MM.1S (cell line): Measurements from ENCODE around the gene HPS6.

Experiments
- DNase-seq: peaks from one replicate; pipeline ENCODE4 v3.0.0-alpha.2; 2015
- H2AFZ ChIP-seq: fragments of 300-600 bp; sonication (generic); 2 replicates; pipeline ENCODE4 v1.6.0; 2016; ENCODE audit warnings: antibody characterized with exemption, low read length
- H3F3A ChIP-seq: fragments of 300-600 bp; sonication (generic); 2 replicates; pipeline ENCODE4 v1.6.1; 2016; ENCODE audit warnings: mild to moderate bottlenecking, antibody characterized with exemption, low read length, moderate library complexity, mixed read lengths; ENCODE audit not compliant: insufficient read depth
- H3K27ac ChIP-seq: fragments of 300-600 bp; sonication (generic); 2 replicates; pipeline ENCODE4 v1.5.1; 2016; ENCODE audit warnings: mild to moderate bottlenecking, low read length
- H3K27me3 ChIP-seq: fragments of 300-600 bp; sonication (generic); replicated peaks from 2 replicates; pipeline ENCODE4 v1.6.0; 2016; ENCODE audit warnings: low read length; ENCODE audit not compliant: insufficient read depth
- H3K36me3 ChIP-seq: fragments of 300-600 bp; sonication (generic); replicated peaks from 2 replicates; pipeline ENCODE4 v1.6.1; 2016; ENCODE audit warnings: mild to moderate bottlenecking, low read length, mixed read lengths; ENCODE audit not compliant: insufficient read depth
- H3K4me1 ChIP-seq: fragments of 300-600 bp; sonication (generic); 2 replicates; pipeline ENCODE4 v1.6.1; 2016; ENCODE audit warnings: low read length, mixed read lengths
- H3K4me2 ChIP-seq: fragments of 300-600 bp; sonication (generic); 2 replicates; pipeline ENCODE4 v1.6.0; 2016; ENCODE audit warnings: low read depth, low read length
- H3K4me3 ChIP-seq: fragments of 300-600 bp; sonication (generic); 2 replicates; pipeline ENCODE4 v1.5.1; 2016; ENCODE audit warnings: low read length, mixed read lengths
- H3K79me2 ChIP-seq: fragments of 300-600 bp; sonication (generic); 2 replicates; pipeline ENCODE4 v1.6.1; 2016; ENCODE audit warnings: mixed run types, low read length, mixed read lengths
- H3K9ac ChIP-seq: fragments of 300-600 bp; sonication (generic); 2 replicates; pipeline ENCODE4 v1.6.1; 2016; ENCODE audit warnings: low read length, mixed read lengths
- H3K9me2 ChIP-seq: fragments of 300-600 bp; sonication (generic); replicated peaks from 2 replicates; pipeline ENCODE4 v1.6.1; 2016; ENCODE audit warnings: mild to moderate bottlenecking, low read length, mixed read lengths; ENCODE audit not compliant: insufficient read depth
- H3K9me3 ChIP-seq: fragments of 300-600 bp; sonication (generic); replicated peaks from 2 replicates; pipeline ENCODE4 v1.6.1; 2016; ENCODE audit warnings: mild to moderate bottlenecking, low read length, mixed read lengths; ENCODE audit not compliant: insufficient read depth
- H4K20me1 ChIP-seq: fragments of 300-600 bp; sonication (generic); 2 replicates; pipeline ENCODE4 v1.6.1; 2016; ENCODE audit warnings: mild to moderate bottlenecking, low read length, moderate library complexity, mixed read lengths; ENCODE audit not compliant: insufficient read depth
- CTCF ChIP-seq: fragments of 300-600 bp; sonication (generic); IDR thresholded peaks from 2 replicates; pipeline ENCODE4 v1.5.1; 2016; ENCODE audit warnings: antibody characterized with exemption, low read length, mixed read lengths
- EZH2 ChIP-seq: fragments of 300-600 bp; sonication (generic); optimal IDR thresholded peaks from 2 replicates; pipeline ENCODE3; 2017; ENCODE audit warnings: low read depth, mild to moderate bottlenecking, antibody characterized with exemption, low read length, mixed read lengths
- EZH2phosphoT487 ChIP-seq: fragments of 300-600 bp; sonication (generic); IDR thresholded peaks from 2 replicates; pipeline ENCODE4 v1.6.1; 2018; ENCODE audit warnings: antibody characterized with exemption, low read length

Gene HPS6

GRCh38 chr10:102096449-102096848, 31.3 kb downstream of the HPS6 start:
- TF ChIP-seq EZH2 (no peak), CTCF (no peak), EZH2phosphoT487 (no peak)
- H3K79me2 ChIP-seq = no peaks in the 10 kb centered on the region
- DNase-seq = no peak
- H3K27me3 ChIP-seq = no peaks in the 10 kb centered on the region
- H4K20me1 ChIP-seq = no peaks in the 10 kb centered on the region
- H3F3A ChIP-seq = no peaks in the 10 kb centered on the region
- H2AFZ ChIP-seq = no peak overlapping the region
- no peak overlapping the region for H3K27ac ChIP-seq
- H3K4me2 ChIP-seq = no peak overlapping the region
- H3K9ac ChIP-seq = no peak overlapping the region
- H3K9me3 ChIP-seq = no peaks in the 10 kb centered on the region
- no peak overlapping the region for H3K4me3 ChIP-seq
- H3K9me2 ChIP-seq = no peaks in the 10 kb centered on the region
- H3K4me1 ChIP-seq = no peaks in the 10 kb centered on the region
- H3K36me3 ChIP-seq = no peaks in the 10 kb centered on the region

DNA sequence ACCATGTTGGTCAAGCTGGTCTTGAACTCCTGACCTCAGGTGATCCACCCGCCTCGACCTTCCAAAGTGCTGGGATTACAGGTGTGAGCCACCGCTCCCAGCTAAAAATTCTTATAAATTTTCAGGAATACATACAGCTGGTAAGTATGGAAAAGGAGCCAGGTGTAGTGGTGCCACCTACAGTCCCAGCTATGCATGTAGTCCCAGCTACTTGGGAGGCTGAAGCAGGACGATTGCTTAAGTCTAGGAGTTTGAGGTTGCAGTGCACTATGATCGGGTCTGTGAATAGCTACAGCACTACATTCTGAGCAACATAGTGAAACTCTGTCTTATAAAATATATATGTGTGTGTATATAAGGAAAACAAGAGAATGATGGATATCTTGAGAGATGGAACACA, 36.0 kb downstream of the HPS6 start:
- no peak for DNase-seq
- TF ChIP-seq CTCF (no peak), EZH2phosphoT487 (no peak), EZH2 (no peak)
- no peak overlapping the region for H3K4me3 ChIP-seq
- no peak overlapping the region for H3K9ac ChIP-seq
- H3K4me2 ChIP-seq = no peak overlapping the region
- no peaks in the 10 kb centered on the region for H3K27me3 ChIP-seq
- H3K9me3 ChIP-seq = no peaks in the 10 kb centered on the region
- no peaks in the 10 kb centered on the region for H3K4me1 ChIP-seq
- H3K9me2 ChIP-seq = no peaks in the 10 kb centered on the region
- no peak overlapping the region for H2AFZ ChIP-seq
- H4K20me1 ChIP-seq = no peaks in the 10 kb centered on the region
- H3F3A ChIP-seq = no peaks in the 10 kb centered on the region
- no peak overlapping the region for H3K27ac ChIP-seq
- H3K79me2 ChIP-seq = no peaks in the 10 kb centered on the region
- no peaks in the 10 kb centered on the region for H3K36me3 ChIP-seq

- no peak for TF ChIP-seq EZH2phosphoT487
- TF ChIP-seq CTCF = no peak
- Histone ChIP-seq H3K9me3 (no peaks in the 10 kb centered on the region), H4K20me1 (no peaks in the 10 kb centered on the region), H3K4me2 (no peak overlapping the region), H3K27ac (no peak overlapping the region), H3K4me1 (no peaks in the 10 kb centered on the region), H3F3A (no peaks in the 10 kb centered on the region), H3K4me3 (no peak overlapping the region), H3K27me3 (no peaks in the 10 kb centered on the region), H3K9ac (no peak overlapping the region), H2AFZ (no peak overlapping the region), H3K36me3 (no peaks in the 10 kb centered on the region), H3K9me2 (no peaks in the 10 kb centered on the region), H3K79me2 (no peaks in the 10 kb centered on the region)
- DNase-seq = no peak
Measured at GRCh38 chr10:102102421-102102820, 37.3 kb downstream of the HPS6 start.

DNA sequence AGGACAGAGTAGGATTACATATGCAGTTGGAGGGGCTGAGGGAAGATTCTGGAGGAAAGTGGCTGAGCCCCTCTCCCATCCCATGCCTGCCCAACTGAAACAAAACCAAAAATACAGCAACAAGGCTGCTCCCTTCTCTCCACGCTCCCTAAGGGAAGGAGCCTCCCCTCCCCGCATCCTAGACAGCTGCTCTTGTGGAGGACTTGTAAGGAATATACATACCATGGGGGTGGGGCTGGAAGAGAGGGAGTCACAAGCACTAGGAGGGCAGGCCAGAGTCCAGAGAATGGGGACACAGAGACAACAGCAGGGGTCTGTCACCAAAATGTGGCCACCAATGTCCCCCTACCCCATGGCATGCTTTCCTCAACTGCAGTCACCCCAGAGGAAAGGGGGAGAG, 41.8 kb downstream of the HPS6 start:
- Histone ChIP-seq H3K79me2 (peaks cover 3% of the 10 kb centered on the region; the same call in 1 of the 2 replicates), H3K9me2 (no peaks in the 10 kb centered on the region), H3K4me1 (no peaks in the 10 kb centered on the region), H3K9ac (no peak overlapping the region), H3K9me3 (no peaks in the 10 kb centered on the region), H3K36me3 (peaks cover 3% of the 10 kb centered on the region; the same call in 1 of the 2 replicates), H4K20me1 (no peaks in the 10 kb centered on the region), H3F3A (no peaks in the 10 kb centered on the region), H2AFZ (no peak overlapping the region), H3K27ac (no peak overlapping the region), H3K4me2 (no peak overlapping the region), H3K4me3 (no peak overlapping the region), H3K27me3 (no peaks in the 10 kb centered on the region)
- TF ChIP-seq EZH2 = no peak
- no peak for TF ChIP-seq EZH2phosphoT487
- no peak for TF ChIP-seq CTCF
- no peak for DNase-seq
